Activated T-helper 2 cell treated with anti-CD3 and anti-CD28 coated beads, Interferon-gamma antibody, Interleukin-2, Interleukin-4, amounts not matched to agents 10 μg/mL and 5 μg/mL and 100 μg/mL, durations not matched to agents 14 hours and 24 hours and 36 hours (primary cell): ENCODE data around the gene ERVV-1. TPM values are rescaled to one million over a fixed set of nuclear protein-coding genes. Genes with fewer than 3 reads are reported as not detected.

Source experiments
- DNase-seq: peaks from one replicate; pipeline ENCODE4 v3.0.0; 2021; ENCODE audit warnings: low spot score
- H3K27ac Mint-ChIP-seq: one replicate; pipeline ENCODE4 v1.8.0; 2021; ENCODE audit warnings: mixed read lengths
- H3K27me3 Mint-ChIP-seq: one replicate; pipeline ENCODE4 v1.8.0; 2021; ENCODE audit warnings: low read depth, mixed read lengths
- H3K36me3 Mint-ChIP-seq: one replicate; pipeline ENCODE4 v1.8.0; 2021; ENCODE audit warnings: low read depth, mixed read lengths
- H3K4me1 Mint-ChIP-seq: one replicate; pipeline ENCODE4 v1.8.0; 2021; ENCODE audit warnings: low read depth, mixed read lengths
- H3K4me3 Mint-ChIP-seq: one replicate; pipeline ENCODE4 v1.8.0; 2021; ENCODE audit warnings: low read depth, mild to moderate bottlenecking, moderate library complexity, mixed read lengths
- H3K9me3 Mint-ChIP-seq: one replicate; pipeline ENCODE4 v1.8.0; 2021; ENCODE audit warnings: mixed read lengths
- intact Hi-C: fragments of 100-400 bp; cut with micrococcal nuclease; formaldehyde crosslinking; loops from one replicate; pipeline ENCODE4 v1.15.1; 2023
- total RNA-seq: library from RNA; stranded (reverse); gene quantifications from 2 replicates; pipeline ENCODE4 v1.2.3, GENCODE V29; 2022

ERVV-1 gene
- total RNA-seq, 1 donor from 2014 or later, result not detected

GRCh38 chr19:53037101-53038097, 23.7 kb downstream of the ERVV-1 start:
- DNase-seq, result no peak
- intact Hi-C loops, result no loop called here
- H3K27me3 Mint-ChIP-seq, result no peaks in the 10 kb centered on the region
- H3K4me3 Mint-ChIP-seq, result peak overlapping the region; percentile 39
- no peak overlapping the region for H3K27ac Mint-ChIP-seq
- peaks cover 57% of the 10 kb centered on the region for H3K9me3 Mint-ChIP-seq
- no peaks in the 10 kb centered on the region for H3K4me1 Mint-ChIP-seq
- H3K36me3 Mint-ChIP-seq, result peaks cover 3% of the 10 kb centered on the region

DNA sequence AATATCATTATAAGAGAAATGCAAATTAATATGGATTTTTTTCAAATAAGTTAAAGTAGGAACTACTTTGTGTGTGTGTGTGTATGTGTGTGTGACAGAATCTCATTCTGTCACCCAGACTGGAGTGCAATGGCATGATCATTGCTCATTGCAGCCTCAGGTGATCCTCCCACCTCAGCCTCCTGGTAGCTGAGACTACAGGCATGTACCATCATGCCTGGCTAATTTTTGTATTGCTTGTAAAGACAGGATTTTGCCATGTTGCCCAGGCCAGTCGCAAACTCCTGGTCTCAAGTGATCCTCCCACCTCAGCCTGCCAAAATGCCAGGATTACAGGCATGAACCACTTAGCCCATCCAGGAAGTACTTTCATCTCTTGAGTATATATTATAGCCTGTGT, 27.6 kb downstream of the ERVV-1 start:
- no peak overlapping the region for H3K4me3 Mint-ChIP-seq
- peaks cover 44% of the 10 kb centered on the region for H3K9me3 Mint-ChIP-seq
- peaks cover 6% of the 10 kb centered on the region for H3K36me3 Mint-ChIP-seq
- intact Hi-C loops, result no loop called here
- no peak overlapping the region for H3K27ac Mint-ChIP-seq
- no peaks in the 10 kb centered on the region for H3K27me3 Mint-ChIP-seq
- no peak for DNase-seq
- H3K4me1 Mint-ChIP-seq, result no peaks in the 10 kb centered on the region

GRCh38 chr19:53045536-53045935, 31.8 kb downstream of the ERVV-1 start:
- Mint-ChIP-seq H3K9me3 (peaks cover 44% of the 10 kb centered on the region), H3K4me3 (no peak overlapping the region), H3K36me3 (peaks cover 4% of the 10 kb centered on the region), H3K27me3 (no peaks in the 10 kb centered on the region), H3K27ac (no peak overlapping the region), H3K4me1 (no peaks in the 10 kb centered on the region)
- DNase-seq, result no peak
- intact Hi-C loops, result no loop called here

- Mint-ChIP-seq H3K27me3 (no peaks in the 10 kb centered on the region), H3K36me3 (peaks cover 4% of the 10 kb centered on the region), H3K4me3 (no peak overlapping the region), H3K9me3 (peaks cover 47% of the 10 kb centered on the region), H3K4me1 (no peaks in the 10 kb centered on the region), H3K27ac (no peak overlapping the region)
- no peak for DNase-seq
- intact Hi-C loops, result no loop called here
Observed at GRCh38 chr19:53047379-53047778, 33.7 kb downstream of the ERVV-1 start.

- Mint-ChIP-seq H3K4me3 (no peak overlapping the region), H3K27ac (no peak overlapping the region), H3K9me3 (peaks cover 60% of the 10 kb centered on the region), H3K36me3 (no peaks in the 10 kb centered on the region), H3K4me1 (no peaks in the 10 kb centered on the region), H3K27me3 (no peaks in the 10 kb centered on the region)
- DNase-seq, result no peak
- intact Hi-C loops, result no loop called here
Observed at GRCh38 chr19:53055117-53055516, 41.4 kb downstream of the ERVV-1 start.

DNA sequence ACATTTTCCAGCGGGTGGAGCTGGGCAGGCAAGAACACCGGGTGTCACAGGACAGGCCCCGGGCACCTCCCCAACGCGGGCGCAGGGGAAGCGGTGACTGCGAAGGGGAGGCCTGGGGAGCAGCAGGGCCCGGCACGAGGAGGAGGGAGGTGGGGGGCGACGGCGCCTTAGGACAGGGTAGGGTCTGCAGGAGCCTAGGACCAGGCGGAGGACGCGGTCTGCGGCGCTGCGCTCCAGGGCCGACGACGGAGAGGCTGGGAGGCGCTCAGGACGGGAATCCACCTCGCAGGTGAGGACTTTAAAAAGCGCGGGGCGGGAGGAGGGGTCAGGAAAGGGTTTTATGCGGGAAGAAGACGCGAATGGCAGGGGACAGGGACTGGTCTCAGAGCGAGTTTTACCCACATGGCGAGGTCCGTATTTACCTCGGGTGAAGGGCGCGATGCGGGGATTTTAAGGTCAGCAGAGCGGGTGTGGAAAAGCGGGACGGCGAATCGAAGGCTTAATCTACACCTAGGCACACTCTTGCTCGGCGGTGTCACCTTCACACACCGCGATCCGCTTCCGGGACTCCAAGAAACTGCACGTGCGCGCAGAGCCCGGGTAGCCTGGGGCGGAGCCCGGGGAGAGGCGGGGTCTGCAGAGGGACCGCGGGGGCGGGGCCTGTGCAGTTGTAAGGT, 44.3 kb downstream of the ERVV-1 start:
- Mint-ChIP-seq H3K4me3 (no peak overlapping the region), H3K27ac (no peak overlapping the region), H3K27me3 (no peaks in the 10 kb centered on the region), H3K9me3 (peaks cover 60% of the 10 kb centered on the region), H3K4me1 (no peaks in the 10 kb centered on the region), H3K36me3 (peaks cover 8% of the 10 kb centered on the region)
- peak; percentile 8 for DNase-seq
- intact Hi-C loops, result no loop called here

Other genes starting within 250 kb of the ERVV-1 start
- gene ZNF600, start 227.1 kb upstream of the ERVV-1 start, total RNA-seq, result 7.9 and 11.3 TPM in 2 replicates
- gene ZNF28, start 192.3 kb upstream of the ERVV-1 start, total RNA-seq, result 13.5 and 17.6 TPM in 2 replicates
- gene ZNF468, start 156.3 kb upstream of the ERVV-1 start, total RNA-seq, result 12.0 and 14.7 TPM in 2 replicates
- gene ZNF320, start 116.3 kb upstream of the ERVV-1 start, total RNA-seq, result 8.8 and 9.1 TPM in 2 replicates
- gene ZNF888, start 90.5 kb upstream of the ERVV-1 start, total RNA-seq, result 5.0 and 6.1 TPM in 2 replicates
- 8.1 and 8.4 TPM in 2 replicates for gene ZNF816, start 51.0 kb upstream of the ERVV-1 start, total RNA-seq
- not detected in 2 replicates for gene ERVV-2, start 30.8 kb downstream of the ERVV-1 start, total RNA-seq
- 35.3 and 39.3 TPM in 2 replicates for gene ZNF160, start 89.5 kb downstream of the ERVV-1 start, total RNA-seq
- gene ZNF415, start 119.0 kb downstream of the ERVV-1 start, total RNA-seq, result 0.39 and 0.41 TPM in 2 replicates
- gene ZNF347, start 145.1 kb downstream of the ERVV-1 start, total RNA-seq, result 5.4 and 7.8 TPM in 2 replicates
- 2.1 and 3.1 TPM in 2 replicates for gene ZNF665, start 179.4 kb downstream of the ERVV-1 start, total RNA-seq
- 1.6 and 1.8 TPM in 2 replicates for gene ZNF677, start 241.0 kb downstream of the ERVV-1 start, total RNA-seq
- not detected in 2 replicates for gene VN1R2, start 244.4 kb downstream of the ERVV-1 start, total RNA-seq